Measurements from ENCODE around the gene ZNF142.
A peak's percentile ranks its signal among the peaks of the same experiment; 100 is the strongest.

ZNF142 gene, protein sequence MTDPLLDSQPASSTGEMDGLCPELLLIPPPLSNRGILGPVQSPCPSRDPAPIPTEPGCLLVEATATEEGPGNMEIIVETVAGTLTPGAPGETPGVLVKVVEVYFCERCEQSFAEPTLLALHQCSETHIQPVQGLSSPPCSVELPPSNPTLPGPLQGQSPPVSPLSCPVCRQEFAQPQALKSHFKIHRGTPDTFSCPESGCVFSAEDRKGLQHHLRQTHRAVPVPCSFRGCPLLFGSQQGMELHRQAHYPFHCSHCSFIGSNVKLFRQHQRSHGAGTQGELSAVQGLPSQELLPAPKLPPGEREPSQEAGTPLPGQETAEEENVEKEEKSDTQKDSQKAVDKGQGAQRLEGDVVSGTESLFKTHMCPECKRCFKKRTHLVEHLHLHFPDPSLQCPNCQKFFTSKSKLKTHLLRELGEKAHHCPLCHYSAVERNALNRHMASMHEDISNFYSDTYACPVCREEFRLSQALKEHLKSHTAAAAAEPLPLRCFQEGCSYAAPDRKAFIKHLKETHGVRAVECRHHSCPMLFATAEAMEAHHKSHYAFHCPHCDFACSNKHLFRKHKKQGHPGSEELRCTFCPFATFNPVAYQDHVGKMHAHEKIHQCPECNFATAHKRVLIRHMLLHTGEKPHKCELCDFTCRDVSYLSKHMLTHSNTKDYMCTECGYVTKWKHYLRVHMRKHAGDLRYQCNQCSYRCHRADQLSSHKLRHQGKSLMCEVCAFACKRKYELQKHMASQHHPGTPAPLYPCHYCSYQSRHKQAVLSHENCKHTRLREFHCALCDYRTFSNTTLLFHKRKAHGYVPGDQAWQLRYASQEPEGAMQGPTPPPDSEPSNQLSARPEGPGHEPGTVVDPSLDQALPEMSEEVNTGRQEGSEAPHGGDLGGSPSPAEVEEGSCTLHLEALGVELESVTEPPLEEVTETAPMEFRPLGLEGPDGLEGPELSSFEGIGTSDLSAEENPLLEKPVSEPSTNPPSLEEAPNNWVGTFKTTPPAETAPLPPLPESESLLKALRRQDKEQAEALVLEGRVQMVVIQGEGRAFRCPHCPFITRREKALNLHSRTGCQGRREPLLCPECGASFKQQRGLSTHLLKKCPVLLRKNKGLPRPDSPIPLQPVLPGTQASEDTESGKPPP (N-terminal part only)

DNA sequence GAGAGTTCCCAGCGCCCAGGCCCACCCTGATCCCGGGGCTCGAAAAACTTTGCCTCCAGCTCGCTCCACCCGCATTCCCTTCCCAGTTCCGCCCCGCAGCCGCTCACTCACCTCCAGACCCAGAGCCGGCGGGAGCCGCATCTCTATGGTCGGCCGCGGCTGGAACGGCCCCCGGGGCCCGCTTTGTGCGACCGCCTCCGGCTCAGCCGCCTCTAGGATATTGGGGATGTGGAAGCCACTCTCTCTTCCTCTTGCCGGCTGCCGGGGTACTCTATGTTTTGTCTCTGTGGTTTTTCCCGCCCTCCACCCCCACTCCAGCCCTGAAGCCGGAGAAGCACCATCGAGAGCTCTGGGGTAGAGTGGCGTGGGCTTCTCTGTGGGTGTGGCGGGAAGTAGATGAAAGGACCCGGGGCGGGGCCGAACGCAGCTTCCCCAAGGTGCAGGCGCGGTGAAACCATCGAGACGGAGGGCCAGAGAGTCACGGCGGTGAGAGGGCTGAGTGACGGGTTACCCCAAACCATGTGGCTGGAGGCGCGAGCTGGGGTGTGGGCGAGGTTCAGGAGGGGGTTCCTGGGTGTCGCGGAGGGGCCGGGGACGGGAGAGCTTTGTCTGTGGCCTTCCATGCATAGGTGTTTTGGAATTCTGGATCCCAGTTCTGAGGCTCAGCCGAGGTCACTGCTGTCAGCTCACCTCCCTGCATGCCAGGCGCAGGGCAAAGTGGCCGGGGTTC, at the start of gene ZNF142, which contains the start of gene BCS1L:
Gene ZNF142, minus strand, starts transcription at position 366 of the 730 bp plus-strand sequence. CDS start 3,194 bp downstream, outside the sequence.
Gene BCS1L, plus strand, starts transcription at position 426 of the 730 bp plus-strand sequence. CDS start 1,305 bp downstream, outside the sequence.
- peak; percentile 90 for DNase-seq (ENCODE audit: low read depth, low spot score)

DNA sequence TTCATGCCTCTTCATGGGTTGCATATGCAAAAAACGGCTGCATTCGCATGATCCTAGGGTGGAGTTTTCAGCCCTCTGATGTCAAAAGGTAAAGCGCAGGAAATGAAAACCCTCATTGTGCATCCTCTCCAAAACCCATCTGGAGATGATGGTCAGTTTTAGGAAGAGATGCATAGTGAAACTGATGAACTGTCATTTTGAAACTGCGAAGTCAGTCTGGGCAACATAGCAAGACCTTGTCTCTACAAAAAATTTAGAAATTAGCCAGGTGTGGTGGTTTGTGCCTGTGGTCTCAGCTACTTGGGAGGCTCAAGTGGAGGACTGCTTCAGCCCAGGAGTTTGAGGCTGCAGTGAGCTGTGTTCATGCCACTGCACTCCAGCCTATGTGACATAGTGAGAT, 48.7 kb upstream of the ZNF142 start:
- no peak for DNase-seq (ENCODE audit: low read depth, low spot score)

DNA sequence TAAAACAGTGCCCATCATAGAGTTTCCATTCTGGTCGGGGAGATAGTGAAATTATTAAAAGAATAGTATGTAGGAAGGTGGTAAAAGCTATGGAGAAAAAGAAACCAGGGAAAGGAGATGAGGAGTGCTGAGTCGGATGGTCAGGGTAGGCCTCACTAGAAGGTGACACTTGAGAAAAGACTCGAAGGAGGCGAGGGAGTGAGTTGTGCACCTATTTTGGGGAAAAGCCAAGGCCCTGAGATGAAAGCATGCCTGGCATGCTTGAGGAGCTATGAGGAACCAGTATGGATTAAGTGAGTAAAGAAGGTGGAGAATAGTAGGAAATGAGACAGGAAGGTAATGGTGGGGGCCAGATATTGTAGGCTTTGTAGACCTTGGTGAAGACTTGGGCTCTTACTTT, 43.9 kb upstream of the ZNF142 start:
- no peak for DNase-seq (ENCODE audit: low read depth, low spot score)

DNA sequence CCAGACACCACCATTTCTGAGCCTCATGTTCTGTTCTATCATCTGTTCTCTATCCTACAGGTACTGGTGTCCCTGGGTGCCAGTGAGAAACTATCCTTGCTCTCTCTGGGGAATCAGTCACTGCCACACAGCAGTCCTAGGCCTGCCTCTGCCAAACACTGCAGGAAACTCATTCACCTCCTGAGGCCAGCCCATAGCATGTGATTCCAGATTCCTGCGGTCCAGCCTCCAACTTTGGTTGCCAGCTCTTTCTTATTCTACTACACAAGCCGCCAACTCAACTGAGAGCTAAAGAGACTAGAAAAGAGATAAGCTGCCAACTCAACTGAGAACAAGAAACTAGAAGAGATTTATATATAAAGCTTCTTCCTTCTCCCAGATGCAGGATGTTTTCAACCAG, 42.4 kb upstream of the ZNF142 start:
- no peak for DNase-seq (ENCODE audit: low read depth, low spot score)

DNA sequence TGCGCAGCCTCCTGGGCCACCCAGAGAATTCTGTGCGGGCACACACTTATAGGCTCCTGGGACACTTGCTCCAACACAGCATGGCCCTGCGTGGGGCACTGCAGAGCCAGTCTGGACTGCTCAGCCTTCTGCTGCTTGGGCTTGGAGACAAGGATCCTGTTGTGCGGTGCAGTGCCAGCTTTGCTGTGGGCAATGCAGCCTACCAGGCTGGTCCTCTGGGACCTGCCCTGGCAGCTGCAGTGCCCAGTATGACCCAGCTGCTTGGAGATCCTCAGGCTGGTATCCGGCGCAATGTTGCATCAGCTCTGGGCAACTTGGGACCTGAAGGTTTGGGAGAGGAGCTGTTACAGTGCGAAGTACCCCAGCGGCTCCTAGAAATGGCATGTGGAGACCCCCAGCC, 39.5 kb upstream of the ZNF142 start:
- DNase-seq (ENCODE audit: low read depth, low spot score): no peak

DNA sequence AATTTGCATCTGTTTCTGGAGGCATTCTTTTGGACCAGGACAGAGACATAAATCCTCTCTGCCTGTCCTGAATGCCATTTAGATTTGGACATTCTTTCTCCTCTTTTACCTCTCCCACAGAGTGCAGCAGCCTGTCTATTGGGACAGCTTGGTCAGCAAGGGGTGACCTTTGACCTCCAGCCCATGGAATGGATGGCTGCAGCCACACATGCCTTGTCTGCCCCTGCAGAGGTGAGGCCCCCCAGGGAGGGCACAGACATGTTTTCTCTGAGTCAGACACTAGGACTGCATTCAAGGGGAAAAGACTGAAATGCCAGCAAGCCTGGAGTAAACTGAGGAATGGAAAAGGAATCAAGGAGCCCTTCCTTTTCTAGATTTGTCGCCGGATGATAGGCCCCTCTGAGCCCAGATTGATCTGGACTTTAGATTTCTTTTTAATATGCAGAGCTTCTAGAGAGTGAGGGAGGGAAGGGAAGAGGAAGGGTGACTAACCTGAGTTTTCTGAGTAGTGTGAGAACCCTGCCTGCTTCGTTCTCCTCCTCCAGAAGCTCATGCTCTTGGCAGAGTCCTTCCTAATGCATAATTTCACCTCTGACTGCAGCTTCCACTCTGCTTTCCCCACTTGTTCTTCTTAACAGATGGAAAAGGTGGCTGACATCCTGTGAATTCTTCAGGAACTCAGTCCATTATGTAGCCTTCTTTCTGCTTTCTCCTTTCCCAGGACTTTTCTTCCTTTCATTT, 35.2 kb upstream of the ZNF142 start:
- peak; percentile 58 for DNase-seq (ENCODE audit: low read depth, low spot score)

DNA sequence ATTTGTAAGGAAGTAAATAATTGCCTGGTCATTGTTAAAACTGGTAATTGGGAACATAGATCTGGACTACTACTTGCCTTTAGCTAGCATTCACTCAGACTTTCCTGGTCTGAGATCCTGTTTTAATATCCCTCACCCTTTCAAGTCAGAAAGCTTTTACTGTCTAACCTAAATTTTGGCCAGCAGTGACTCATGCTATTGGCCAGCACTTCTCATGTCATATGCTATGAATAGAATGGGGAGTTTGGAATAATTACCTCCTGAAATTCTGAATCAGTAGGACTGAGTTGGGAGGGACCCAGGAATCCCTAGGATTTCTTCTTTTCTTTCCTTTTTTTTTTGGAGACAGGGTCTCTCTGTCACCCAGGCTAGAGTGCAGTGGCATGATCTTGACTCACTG, 31.8 kb upstream of the ZNF142 start:
- no peak for DNase-seq (ENCODE audit: low read depth, low spot score)

DNA sequence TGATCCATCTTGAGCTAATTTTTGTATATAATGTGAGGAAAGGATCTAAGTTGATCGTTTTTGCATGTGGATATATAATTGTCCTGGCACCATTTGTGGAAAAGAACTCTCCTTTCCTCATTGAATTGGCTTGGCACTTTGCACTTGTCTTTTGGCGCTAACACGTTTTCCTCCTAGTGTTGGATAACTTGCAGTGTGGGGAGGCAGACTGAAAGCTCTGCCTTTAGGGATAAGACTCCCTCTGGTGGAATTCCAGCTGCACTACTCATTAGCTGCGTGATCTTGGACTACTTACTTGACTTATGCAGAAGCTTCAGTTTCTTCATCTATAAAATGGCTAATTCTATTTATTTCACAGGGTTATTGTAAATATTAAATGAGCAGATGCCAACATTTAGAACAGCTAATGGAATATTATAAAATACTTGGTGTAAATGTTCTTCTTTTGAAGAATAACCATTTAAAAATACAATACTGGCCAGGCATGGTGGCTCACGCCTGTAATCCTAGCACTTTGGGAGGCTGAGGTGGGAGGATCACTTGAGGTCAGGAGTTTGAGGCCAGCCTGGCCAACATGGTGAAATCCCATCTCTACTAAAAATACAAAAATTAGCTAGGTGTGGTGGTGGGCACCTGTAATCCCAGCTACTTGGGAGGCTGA, 28.1 kb upstream of the ZNF142 start:
- DNase-seq (ENCODE audit: low read depth, low spot score): peak; percentile 67

DNA sequence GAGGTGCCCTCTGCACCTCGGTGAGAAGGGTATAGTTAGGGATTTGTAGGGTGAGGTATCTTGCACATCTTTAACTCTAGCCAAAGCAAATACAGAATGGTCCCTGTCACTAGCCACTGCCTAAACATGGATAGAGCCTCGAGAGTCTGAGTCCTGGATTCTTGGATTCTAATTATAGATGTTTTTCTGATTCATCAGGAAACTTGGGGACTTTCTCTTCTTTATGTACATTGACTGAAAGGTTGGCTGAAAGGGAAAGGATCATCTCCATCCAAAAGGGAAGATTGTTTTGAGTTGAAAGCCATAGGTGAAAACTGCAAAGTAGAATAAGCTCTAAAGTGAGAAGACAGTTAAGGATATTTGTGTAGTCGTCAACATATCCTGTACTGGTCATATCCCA, 20.6 kb upstream of the ZNF142 start:
- DNase-seq (ENCODE audit: low read depth, low spot score): no peak

DNA sequence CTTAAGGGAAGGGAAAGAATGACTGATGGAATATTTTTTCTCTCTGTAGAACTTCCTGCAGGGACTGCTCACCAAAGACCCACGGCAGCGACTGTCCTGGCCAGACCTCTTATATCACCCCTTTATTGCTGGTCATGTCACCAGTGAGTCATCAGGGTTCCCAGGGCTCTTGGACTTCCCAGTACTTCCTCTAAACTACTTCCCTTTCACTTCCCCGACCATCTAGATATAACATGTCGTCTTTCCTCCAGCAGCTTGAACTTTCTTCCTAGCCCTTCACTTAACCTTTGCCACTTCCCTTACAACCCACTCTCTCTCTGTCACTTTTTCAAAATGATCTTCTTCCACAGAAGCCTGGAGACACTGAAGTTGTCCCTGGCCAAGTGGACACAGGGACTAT, 19.7 kb upstream of the ZNF142 start:
- DNase-seq (ENCODE audit: low read depth, low spot score): no peak

DNA sequence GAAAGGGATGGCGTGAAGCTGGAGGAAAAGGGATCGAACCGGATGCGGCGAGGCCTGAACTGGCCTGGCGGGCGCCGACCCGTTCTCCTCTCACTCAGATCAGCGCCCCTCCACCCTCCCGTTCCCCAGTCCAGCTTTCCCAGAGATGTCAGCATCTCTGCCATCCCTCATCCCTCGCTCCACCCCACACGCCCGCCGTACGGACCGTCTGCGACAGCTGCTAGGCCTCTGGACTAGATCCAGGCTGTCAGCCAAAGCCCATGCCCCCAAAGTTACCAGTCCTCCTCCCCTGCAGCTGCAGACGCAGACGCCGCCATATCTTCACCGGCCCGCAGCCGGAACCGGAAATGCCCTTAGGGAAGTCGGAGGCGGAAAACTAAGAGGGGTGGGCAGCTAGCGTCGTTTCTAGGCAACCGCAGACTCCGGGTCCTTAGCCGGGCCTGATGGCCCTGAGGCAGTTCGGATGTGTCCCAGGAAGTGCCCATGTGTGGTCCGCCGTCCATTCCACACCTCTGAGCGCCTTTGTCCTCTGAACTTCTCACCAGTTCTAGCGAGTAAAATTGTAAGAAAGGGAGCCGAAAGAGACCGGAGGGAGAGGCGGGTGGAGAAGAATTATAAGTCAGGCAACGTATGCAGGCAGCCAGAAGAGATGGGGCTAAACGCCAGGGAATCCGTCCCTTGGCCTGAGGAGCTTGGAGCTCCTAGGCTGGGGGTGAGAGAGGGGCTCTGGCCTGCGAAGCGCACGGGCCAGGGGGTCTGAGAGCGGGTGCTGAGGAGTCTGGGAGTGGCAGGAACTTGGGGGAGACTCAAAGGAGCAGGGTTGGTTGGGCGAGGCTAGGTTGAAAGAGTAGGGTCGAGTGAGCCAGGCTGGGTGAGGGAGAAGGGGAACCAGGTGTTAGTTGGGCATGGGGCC, 12.5 kb upstream of the ZNF142 start, which contains the start of the genes RNF25 and STK36:
Gene RNF25, minus strand, starts transcription at position 349 of the 913 bp plus-strand sequence. Its CDS starts 32 bp downstream, at position 317.
Gene STK36, plus strand, starts transcription at position 433 of the 913 bp plus-strand sequence. CDS start 744 bp downstream, outside the sequence.
- peak; percentile 95 for DNase-seq (ENCODE audit: low read depth, low spot score)

DNA sequence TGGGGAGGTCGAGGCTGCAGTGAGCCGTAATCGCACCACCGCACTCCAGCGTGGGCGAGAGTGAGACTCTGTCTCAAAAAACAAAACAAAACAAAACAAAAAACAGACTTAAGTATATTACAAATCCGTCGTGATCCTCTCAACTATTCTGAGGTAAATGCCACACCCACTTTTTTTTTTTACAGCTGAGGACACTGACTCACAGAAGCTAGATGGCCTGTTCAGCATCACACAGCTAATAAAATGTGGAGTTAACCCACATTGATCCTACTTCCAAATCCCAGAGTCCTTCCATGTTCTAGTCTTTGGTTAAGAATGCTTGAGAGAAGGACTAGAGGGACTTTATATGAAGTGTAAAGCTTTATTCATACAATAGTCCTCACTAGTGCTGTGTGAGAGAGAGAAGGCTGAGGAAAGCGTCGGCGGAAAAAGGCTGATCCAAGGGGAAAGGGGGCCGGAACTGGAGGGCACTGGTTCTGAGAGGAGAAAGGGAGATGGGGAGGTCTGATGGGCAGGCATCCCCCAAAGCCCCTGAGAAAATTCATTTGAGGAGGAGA, 11.8 kb upstream of the ZNF142 start:
- DNase-seq (ENCODE audit: low read depth, low spot score): no peak

DNA sequence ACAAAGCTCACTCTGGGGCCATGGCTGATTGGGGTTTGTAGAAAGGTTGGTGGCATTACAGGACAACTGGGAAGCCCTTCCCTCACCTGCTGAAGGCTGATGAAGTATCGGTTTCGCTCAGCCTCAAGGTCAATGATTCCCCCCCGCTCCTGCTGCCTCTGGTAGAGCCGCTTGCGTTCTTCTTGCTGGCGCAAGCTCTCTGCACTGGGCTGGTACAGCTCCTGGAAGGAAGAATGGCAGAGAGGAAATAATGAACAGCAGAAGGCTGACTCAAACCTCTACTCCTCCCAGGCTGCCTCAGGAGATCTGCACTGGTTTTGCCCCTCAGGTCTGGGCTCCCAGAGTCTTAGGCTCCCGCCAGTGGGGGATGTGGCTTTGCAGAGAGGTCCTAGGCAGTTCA, 5.2 kb upstream of the ZNF142 start:
- DNase-seq (ENCODE audit: low read depth, low spot score): no peak

DNA sequence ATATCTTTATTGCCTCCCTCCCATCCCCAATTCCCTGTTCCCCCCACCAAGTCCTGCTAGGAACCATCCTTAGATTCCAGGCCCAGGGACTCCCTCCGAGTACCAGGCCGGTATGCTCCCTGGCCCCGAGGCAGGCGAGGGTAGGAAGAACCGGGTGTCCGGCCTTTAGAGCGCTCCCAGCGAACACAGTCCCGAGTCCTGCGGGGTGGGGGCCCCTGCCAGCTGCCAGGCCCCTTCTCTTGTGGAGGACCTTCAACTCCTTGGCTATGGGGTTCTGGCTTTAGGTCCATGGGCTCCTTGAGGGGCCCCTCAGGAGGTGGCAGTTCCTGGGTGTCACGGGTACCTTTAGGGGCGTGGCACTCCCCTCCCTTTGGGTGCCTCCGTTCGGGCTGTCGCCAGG, 4.5 kb upstream of the ZNF142 start:
- DNase-seq (ENCODE audit: low read depth, low spot score): no peak

DNA sequence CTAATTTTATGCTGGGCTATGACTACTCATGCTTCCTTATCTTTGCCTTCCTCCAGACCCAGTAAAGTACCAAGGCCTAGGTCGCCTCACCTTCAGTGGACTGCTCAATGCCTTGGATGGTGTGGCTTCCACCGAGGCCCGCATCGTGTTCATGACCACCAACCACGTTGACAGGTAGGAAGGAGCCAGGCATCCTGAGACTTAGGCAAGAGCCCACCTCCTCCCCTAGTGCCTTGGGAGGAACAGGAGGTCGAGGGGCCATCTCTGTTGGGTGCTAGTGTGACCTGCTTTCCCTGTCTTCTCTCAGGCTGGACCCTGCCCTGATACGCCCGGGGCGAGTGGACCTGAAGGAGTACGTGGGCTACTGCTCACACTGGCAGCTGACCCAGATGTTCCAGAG, 3.4 kb upstream of the ZNF142 start:
- no peak for DNase-seq (ENCODE audit: low read depth, low spot score)

DNA sequence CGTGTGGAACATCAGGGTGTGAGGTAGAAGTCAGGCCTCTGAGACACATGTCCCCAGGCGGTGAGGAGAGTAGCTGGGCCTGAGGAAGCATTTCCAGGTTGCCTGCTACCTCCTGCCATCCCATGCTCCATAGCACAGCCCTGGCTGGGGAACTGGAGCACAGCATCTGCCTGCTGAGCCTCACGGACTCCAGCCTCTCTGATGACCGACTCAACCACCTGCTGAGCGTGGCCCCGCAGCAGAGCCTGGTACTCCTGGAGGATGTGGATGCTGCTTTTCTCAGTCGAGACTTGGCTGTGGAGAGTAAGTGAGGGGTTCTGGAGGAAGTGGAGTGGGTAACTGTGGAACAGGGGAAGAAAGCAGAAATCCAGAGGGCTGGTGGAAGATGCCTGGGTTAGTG, 3.0 kb upstream of the ZNF142 start:
- DNase-seq (ENCODE audit: low read depth, low spot score): no peak

DNA sequence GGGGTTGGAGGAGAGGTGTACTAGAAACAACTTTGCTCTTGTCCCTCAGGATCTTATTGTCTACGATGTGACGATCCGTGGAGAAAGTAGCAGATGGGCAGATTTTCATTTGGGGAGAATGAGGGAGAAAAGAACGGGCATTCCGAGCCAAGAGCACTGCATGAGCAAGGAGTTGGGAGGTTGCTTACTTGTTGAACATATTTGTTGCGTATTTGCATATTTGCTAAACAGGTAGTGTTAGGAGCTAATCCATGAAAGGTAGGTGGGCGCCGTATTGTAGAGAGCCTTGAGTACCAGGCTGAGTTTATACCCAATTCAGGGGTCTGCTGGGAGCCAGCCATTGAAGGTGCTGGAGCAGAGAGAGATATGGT, 550 bp upstream of the ZNF142 start:
- DNase-seq (ENCODE audit: low read depth, low spot score): no peak

DNA sequence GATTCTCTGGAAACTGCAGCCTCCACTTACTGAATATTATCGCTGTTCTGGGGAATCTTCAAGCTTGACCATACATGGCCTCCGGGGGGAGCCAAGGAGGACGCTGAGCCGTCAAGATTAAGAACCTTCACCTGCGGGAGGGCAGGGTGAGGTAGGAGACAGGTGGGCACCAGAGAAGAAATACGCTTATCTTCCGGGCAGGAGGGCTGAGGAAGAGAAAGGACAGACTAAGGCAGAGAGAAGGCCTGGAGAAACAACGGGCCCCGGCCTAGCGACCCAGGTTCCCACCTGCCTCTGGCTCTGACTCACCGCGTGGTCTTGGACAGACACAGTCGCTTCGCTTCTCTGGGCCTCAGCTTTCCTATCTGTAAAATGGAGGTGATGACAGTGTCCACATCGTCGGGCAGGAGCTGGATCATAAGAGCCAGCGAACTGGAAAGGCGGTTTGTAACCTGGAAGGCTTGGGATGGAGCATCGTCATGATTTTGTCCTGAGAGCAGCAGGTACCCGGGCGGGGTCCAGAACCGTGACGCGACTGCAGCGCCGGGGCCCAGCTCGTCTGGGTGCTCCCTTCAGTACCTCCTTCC, 659 bp downstream of the ZNF142 start:
- peak; percentile 75 for DNase-seq (ENCODE audit: low read depth, low spot score)
